ENCODE results near the gene TMX4.

Gene TMX4

DNA sequence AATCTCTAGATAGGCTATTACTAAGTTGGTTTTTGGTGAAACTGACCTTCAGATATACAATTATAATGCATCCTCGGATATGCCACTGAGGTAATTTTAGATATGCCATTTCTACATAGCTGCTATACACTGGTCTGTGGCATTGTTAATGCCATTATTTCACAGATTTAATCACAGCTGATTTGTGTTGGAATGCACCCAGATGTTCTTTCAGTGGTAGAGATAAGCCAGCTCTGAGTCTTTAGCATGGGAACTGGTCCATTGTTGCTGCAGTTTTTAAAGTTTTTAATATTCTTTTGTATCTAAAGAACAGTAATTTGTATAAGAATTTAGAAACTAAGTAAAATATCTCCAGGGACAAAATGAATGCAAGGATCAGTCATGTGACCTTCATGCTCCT is 6.8 kb downstream of the TMX4 start:
- peak; percentile 40 for DNase-seq

DNA sequence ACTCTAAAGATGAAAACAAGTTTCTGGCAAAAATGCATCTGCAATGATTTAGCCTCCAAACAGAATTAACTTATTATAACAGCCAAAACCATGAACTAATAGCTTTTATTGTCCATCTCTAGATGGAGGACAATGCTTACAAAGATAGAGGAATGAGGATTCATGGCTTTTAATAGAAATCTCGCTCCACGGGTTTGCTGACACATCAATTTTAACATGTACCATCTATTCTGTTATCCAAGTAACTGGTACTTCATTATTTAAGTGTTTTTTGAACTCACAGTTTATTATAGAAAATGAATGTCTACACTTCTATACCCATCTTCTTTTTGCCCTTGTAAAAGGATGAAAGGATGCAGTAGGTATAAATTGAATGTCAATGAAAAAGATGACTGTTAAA is 10.8 kb downstream of the TMX4 start:
- no peak for DNase-seq

DNA sequence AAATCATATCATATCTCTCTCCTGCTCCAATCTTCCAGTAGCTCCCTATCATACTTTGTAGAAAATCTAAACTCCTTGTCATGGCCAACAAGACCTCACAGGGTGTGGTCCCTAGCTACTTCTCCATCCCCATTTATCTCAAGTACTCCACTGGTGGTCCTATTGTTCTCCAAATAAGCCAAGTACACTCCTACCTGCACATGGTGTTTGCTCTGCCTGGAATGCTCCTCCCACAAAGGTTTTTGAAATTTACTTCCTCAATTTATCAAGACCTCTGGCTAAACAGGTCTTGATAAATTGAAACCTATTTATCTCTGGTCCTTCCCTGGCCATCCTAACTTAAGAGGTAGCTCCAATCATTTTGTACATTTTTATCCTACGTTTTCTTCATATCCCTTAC is 12.1 kb downstream of the TMX4 start:
- no peak for DNase-seq

DNA sequence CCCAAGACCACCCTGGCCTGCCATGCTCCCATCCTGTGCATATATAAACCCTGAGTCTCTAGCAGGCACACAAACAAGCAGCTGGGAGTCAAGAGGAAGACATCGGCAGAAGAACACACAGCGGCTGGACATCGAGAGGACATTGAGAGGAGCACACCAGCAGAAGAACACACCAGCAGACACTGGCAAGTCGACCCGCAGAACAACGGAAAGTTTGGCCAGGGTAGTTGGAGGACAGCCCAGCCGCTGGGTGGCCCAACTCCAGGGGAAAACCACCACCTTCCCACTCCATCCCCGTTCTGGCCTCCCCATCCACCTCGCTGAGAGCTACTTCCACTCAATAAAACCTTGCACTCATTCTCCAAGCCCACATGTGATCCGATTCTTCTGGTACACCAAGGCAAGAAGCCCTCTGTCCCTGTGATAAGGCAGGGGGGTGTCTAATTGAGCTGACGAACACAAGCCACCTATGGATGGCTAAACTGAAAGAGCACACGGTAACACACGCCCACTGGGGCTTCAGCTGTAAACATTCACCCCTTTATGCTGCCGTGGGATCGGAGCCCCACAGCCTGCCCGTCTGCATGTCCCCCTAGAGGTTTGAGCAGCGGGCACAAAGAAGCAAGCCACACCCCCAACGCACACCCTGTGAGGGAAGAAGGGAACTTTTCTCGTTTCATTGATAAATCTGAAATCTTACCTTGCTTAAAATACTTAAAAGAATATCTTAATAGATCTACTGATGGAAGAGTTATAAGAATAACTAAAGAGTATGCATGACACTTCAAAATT is 13.8 kb downstream of the TMX4 start:
- DNase-seq: no peak

DNA sequence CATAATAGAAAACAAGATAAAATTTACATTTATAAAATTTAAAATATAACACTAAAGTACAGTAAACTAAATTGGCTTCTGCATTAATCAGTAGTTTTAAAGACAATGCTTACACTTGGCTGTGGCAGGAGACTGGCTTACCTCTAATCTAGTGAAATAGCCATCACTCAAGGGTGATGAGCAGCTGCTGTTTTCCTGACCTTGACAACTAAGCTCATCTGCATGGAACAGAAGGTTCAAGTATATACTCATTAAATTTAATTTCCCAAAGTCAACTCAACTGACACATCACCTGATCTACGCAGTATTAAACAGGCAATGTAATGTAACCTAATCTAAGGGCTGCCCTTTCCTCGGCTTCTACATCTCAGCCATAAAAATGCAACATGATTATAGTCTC is 14.5 kb downstream of the TMX4 start:
- no peak for DNase-seq

DNA sequence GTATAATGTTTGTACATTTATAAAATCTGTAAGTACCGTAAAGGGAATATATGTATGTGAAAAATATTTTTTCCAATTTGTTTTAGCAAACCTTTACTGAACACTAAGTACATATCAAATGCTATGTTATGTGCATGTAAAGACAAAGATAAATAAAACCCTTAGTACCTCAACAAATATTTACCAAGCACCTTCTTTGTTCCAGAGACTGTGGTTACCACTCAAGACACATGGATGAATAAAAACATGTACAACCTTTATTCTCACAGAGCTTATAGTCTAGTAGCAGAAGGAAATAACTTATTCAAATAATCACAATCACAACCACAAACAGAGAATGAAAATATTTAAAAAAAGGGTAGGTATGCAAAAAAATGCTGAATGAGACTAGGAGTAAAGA is 17.5 kb downstream of the TMX4 start:
- no peak for DNase-seq

DNA sequence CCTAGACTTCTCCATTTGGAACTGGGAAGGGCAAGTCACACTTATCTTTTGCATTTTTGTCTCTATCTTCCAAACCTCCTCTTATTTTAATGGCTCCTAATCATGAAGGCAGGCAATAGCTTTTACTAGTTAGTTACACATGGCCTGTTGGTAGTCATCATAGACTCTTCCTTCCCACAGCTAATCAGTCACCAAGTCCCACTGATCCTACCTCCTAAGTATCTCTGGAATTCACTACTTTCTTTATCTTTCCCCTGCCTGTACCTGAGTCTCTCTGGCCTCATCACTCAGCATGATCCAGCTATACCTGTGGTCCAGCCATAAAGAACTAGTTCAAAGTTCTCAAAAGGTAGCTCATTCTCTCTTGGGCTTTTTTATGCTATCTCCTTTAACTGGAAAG is 18.8 kb downstream of the TMX4 start:
- DNase-seq: no peak

DNA sequence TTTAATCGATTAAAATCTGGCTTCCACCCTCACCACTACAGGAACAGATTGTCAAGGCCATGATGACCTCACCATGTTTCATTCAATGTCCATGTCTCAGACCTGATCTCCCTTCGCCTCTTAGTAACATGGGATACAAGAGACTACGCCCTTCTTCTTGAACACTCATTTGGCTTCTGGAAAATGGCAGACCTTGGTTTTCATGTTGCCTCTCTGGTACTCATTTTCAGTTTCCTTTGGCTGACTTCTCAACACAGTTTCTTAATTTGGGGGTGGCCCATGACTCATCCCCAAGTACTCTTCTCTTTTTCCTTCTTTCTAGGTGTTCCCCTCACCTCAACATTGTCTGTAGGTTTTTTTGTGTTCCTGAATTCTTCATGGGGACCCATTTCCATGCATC is 22.7 kb downstream of the TMX4 start:
- DNase-seq: no peak

DNA sequence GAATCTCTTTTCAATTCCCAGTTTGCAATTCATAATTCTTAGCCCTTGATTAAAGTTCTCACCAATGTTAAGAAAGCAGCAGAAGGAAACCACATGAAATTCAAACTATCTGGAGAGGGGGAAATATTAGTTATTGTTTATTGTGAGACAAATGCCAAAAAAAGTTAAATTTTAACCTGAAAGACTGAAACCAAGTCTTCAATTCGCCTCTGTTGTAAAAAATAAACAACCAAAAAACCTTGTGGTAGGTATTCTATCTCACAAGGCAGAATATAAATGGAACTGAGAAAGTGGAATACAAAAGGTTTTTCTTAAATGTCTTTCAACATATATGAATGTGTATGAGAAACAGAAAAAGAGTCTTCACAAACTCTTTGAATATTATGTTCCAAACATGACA is 24.8 kb downstream of the TMX4 start:
- DNase-seq: no peak

DNA sequence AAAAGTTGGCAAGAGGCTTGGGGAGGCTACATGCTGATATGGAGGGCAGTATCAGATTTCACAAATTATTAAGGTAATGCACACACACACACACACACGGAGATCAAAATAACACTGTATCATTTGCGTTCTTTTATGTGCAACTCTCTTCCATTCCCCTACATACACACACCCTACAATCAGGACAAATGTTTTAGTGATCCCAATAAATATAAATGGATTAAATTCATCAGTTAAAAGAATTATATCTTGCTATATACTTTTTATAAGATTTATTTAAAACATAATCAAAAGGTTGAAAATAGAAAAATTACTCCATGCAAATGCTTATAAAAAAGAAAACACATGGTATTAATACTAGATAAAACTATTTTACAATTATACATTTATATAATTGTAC is 25.9 kb downstream of the TMX4 start:
- DNase-seq: no peak

DNA sequence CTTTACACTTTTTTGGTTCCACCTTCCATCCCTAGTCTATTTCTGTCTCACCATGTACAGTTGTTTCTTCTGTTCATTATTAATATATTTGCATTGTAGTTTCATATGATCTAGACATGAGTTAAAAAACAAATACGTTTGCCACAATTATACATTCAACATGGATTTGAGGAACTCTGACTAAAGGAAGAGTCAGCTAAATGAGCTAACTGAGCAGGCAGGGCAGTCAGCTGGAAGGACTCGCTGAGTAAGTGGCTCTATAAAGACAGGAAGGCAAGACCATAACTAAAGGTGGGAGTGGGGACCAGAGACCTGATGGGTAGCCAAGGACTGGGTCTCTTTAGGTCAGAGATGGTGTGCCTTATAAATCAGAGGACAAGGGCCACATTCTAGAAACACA is 26.3 kb downstream of the TMX4 start:
- no peak for DNase-seq

DNA sequence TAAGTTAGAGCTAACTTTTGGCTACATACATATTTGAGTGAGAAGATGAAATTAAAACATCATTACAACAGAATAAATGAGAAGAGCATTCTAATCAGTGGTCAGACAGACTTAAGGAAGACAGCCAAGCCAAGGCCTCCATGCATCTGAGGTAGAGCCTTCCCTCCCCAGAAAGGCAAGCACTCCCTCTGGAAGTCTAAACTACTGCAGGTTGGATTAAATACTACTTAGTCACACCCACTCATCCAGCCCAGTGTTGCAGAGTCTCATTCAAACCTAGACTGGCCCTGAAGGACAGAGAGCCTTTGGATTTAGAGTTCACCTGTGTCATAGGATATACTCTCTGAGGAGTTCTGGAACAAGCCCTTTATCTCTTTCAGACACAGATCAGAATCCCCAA is 29.2 kb downstream of the TMX4 start:
- no peak for DNase-seq

DNA sequence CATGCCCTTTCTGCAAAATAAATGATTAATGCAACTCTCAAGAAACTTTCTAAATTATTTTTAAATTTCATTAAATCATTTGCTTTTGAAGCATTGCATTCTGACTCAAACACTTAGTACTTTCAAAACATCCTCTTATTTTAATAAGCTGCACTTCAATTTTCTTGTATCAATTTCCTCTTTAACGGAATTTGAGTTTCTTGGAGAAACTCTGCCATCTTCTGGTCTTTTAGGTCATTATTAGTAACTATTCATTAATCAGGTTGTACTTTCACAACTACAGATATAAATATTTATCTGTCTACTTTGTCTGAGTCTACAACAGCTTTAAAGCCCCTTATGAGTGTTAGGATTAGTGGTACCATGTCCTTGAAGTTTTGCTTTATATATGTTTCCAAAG is 30.2 kb downstream of the TMX4 start:
- peak; percentile 5 for DNase-seq

DNA sequence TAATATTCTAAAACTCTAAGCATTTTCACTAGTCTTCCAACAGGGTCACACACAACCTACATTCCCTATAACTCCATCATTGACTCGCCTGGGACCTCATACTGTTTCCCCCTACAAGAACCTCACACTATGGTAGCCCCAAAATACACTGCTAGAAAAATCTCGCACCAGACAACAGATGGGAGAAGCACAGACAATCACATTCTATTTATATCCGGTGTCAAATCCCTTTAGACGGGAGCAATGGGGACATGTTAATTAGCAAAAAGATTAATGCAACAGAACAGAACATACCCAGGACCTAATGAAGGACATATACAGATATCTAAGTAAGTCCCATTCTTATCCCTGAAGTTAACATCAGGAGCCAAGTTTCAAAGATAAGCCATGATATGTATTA is 33.6 kb downstream of the TMX4 start:
- no peak for DNase-seq

DNA sequence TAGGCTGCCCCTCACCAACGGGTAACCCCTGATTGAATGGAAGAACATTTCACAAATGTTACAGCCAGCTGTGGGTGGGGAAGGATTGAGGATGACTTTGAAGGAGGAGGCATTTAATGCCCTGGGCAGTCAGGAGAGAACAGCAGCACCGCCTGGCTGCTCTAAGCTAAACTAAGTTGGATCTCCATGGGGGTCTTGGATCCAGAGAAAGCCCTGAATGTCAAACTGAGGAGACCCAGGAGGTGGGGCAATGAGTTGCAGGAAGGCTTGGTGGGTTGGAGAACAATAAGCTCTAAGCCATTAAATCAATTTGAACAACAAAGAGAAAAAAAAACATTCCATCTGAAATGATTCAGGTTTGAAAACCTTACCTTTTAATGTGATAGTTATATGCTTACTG is 35.4 kb downstream of the TMX4 start:
- no peak for DNase-seq

DNA sequence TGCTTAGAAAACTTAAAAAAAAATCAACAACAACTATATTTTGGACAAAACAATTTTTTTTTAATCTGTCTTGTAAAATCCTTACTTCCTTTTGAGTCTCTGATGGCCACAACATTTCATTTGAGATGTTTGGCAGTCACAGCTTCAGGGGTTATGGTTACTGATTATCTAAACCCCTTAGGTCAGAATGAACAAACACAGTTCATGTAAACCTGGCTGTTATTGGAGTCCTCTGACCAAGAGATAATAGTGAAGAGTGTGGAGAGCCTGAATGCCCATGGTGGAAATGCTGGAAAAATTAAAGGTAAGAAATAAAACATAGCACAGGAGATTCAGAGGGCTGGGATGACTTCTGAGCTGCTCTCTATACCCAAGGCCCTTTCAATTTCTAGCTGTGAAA is 38.2 kb downstream of the TMX4 start:
- DNase-seq: no peak

DNA sequence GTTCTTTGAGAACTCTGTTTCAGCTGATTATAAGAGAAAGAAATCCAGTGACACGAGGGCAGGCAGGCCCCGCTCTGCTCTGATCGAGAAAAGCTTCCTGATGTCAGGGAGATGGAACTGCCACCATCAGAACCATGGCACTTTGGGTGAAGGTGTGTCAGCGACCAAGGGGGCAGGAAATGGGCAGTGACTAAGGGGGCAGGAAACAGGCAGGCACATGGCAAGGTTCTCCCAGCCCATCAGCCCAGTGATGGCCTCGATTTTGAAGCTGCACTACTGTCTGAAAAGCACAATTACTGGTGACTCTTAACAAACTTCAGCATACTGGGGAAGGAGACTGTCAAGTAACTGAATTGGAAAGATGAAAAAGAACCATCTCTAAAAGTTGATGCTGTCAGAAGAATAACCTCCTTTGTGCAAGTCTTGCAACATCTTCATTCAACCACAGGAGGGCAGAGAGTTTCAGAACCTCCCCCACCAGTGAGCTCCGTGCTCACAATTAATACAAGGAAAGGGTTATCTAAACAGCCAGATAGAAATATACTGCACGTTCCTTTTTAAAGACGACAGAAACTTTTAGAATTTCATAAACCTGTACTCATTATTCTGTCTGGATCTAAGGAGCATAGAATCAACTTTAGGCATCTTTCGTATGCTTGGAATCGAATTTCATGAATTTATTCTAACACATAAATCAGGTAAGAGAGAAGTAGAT is 39.1 kb downstream of the TMX4 start:
- peak; percentile 41 for DNase-seq

DNA sequence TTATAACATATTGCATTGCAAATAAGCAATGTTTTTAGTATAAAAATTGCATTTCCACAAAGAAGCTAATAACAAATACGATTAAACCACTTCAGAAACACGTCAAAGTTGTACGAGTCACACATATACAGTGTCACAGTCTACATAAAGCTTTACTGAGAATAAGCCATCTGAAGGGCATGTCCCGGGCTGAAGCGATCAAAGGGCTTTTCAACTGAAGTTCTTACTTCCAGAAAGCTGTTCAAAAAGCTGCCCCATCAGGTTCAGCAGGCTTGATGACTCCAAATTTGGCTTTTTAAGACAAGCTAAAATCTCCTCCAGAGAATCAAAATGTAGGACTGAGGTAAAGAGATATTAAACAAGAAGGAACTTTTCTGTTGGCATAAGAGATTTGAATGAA is 41.9 kb downstream of the TMX4 start:
- DNase-seq: no peak

DNA sequence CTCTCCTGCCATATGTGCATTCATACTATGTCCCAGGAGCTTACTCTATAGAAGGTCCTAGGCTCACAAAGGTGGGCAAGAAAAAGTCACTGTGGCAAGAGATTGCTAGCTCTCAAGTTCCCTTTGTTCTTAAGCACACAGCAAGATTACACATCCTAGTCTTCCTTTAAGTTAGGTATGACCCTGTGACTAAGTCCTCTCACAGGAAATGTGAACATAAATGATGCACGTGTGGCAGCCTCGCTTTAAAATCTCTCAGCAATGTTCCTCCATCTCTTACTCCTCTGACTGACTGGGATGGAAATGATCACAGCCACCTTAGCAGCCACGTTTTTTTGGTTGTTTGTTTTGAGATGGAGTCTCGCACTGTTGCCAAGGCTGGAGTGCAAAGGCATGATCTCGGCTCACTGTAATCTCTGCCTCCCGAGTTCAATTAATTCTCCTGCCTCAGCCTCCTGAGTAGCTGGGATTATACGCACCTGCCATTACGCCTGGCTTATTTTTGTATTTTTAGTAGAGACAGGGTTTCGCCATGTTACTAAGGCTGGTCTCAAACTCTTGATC is 43.6 kb downstream of the TMX4 start:
- DNase-seq: no peak

DNA sequence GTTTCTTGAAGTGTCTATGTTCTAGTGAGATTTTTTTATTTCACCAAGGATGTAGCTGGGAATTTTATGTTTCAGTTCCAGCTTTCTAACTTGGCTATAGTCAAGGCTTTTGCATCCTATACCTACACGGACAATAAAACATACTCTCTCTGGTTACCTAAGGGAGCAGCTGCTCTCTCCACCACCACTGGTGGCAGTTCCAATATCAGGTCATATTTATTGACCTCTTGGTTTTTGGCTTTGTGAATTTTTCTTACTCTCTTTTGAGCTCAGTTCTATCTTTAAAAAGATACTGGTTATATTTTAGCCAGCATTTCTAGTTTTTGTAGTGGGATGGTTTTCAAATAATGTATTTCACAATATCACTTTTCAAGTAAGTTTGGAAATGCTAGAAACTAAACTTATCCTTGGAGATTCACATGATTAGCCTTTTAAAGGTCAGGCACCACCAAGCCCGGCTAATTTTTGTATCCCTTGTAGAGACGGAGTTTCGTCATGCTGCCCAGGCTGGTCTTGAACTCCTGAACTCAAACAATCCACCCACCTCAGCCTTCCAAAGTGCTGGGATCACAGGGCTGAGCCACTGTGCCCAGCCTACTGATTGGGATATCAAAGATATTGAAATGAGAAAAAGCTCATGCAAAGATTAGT is 44.7 kb downstream of the TMX4 start:
- no peak for DNase-seq

DNA sequence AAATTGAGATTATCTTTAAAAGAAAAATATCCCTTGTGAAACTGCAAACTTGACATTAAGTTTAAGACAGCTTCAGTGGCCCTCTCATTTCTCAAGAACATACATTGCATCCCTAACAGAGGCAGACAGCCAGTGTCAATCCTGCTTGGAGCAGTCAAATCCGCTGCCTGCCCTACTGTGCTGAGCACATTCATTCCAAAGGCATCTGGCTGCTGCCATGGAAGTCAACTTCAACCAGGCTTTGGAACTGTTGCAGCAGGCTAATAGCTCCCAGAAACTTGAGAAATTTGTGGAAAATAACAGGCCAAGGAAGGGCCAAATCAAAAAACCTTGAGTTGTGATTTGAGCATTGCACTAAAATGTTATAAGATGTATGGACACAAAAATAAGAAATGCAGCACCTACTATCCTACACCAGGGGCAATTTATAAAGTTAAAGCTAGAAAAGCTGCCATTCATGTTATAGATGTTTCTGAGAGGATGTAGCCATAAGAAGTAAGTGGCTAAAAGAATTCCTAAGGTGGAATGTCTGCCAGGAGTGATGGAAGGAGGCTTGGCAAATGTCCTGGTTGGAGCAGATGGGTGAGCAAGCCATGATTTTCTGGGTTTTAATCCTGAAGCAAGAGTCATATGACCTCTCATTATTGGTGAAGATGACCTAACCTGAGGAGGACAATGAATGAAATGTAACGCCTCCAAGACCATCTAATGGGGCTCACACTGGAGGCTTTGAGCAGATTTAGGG is 47.9 kb downstream of the TMX4 start:
- DNase-seq: no peak

DNA sequence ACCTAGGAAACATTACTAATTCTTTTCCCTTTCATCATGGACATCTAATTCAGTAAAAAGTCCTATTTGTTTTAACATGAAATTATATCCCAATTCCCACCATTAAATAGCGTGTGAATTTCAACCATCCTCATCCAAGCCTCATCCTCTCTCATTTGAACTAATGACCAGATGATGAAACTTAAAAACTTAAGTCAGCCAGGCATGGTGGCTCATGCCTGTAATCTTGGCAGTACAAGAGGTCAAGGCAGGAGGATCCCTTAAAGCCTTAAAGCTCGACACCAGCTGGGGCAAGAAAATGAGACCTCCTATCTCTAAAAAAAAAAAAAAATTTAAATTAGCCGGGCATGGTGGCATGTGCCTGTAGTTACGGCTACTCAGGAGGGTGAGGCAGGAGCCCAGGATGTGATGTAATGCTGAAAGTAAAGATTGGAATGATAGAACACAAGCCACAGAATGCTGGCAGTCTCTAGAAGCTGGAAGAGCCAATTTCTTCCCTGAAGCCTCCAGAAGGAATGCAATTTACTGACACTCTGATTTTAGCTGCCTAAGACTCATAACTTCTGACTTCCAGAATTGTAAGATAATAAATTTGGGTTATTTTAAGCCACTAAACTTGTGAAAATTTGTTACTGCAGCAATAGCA is 52.2 kb downstream of the TMX4 start:
- DNase-seq: no peak

DNA sequence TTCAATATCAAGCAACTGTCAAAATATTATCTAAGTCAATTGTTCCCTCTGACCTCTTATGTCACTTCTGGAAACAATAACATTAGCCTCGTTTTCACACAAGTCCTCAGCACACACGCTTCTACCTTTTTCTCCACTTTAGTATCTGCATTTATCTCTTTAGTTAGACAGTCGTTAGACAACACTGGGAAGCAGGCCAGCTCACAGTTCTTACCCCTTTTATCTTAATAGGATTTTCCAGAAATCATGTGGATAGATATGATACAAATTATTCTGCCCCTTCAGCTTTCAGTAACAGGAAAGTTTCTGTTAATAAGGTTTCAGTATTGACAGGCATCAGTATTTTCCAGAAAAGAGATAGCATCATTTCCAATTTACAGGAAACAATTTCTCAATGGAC is 53.4 kb downstream of the TMX4 start:
- DNase-seq: no peak
